Measurements from ENCODE around the gene NMNAT2. TPM values are rescaled to one million over a fixed set of nuclear protein-coding genes. Genes with fewer than 3 reads are reported as not detected.

Gene NMNAT2
- total RNA-seq: 0.52 and 0.65 TPM in 2 replicates

DNA sequence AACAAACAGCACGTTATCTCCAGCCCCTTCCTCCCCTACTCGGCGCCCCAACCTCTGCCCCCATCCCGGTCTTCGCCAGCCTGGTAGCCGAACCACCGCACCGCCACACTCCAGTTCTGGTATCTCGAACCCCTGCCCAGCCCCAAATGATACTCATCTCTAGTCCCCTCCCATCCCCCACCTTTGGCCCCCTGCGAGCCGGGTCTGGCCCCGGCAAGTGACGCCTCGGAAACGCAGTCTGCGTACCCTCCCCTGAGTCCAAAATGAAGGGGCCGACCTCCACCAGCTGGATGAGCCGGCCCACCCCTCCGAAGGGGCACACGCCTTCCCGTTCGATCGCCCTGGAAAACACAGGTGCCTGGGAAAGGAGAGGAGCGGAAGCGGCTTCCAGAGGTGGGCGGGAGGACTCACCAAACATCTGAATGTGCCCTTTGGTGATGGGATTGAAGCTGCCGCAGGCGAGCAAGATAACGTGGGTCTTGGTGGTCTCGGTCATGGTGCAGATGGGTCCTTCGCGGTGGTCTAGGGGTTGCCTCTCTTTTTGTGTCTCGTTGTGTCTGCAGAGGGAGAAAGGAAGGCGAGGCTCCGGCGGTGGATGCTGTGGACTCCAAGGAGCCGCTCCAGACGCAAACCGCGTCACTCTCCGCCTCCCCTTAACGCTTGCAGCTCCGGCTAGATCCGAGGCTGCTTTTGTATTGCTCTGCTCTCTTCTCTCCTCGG lies at the start of gene NMNAT2:
Gene NMNAT2, minus strand, starts transcription at position 609 of the 720 bp plus-strand sequence. Its CDS starts 113 bp downstream, at position 496.
- peak within 1 kb of the TSS; percentile 19 for H3K4me3 ChIP-seq (ENCODE audit: low read depth, low read length)
- TF ChIP-seq, protein P1, sequence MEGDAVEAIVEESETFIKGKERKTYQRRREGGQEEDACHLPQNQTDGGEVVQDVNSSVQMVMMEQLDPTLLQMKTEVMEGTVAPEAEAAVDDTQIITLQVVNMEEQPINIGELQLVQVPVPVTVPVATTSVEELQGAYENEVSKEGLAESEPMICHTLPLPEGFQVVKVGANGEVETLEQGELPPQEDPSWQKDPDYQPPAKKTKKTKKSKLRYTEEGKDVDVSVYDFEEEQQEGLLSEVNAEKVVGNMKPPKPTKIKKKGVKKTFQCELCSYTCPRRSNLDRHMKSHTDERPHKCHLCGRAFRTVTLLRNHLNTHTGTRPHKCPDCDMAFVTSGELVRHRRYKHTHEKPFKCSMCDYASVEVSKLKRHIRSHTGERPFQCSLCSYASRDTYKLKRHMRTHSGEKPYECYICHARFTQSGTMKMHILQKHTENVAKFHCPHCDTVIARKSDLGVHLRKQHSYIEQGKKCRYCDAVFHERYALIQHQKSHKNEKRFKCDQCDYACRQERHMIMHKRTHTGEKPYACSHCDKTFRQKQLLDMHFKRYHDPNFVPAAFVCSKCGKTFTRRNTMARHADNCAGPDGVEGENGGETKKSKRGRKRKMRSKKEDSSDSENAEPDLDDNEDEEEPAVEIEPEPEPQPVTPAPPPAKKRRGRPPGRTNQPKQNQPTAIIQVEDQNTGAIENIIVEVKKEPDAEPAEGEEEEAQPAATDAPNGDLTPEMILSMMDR (conservative IDR thresholded peaks at IDR 0.05; ENCODE audit: low read depth, low read length): no peak
- no peak for DNase-seq (ENCODE audit: low read depth)

- TF ChIP-seq, protein P1 (conservative IDR thresholded peaks at IDR 0.05; ENCODE audit: low read depth, low read length): no peak
- peak; percentile 74 for DNase-seq (ENCODE audit: low read depth)
- H3K4me3 ChIP-seq (ENCODE audit: low read depth, low read length): no peak overlapping the region
These were observed 49.5 kb upstream of the NMNAT2 start for GRCh38 chr1:183467687-183468086.

- TF ChIP-seq, protein P1 (conservative IDR thresholded peaks at IDR 0.05; ENCODE audit: low read depth, low read length): no peak
- DNase-seq (ENCODE audit: low read depth): no peak
- no peak overlapping the region for H3K4me3 ChIP-seq (ENCODE audit: low read depth, low read length)
These were observed 48.6 kb upstream of the NMNAT2 start for GRCh38 chr1:183466781-183467180.

GRCh38 chr1:183463566-183463965 lies 45.4 kb upstream of the NMNAT2 start:
- TF ChIP-seq, protein P1 (conservative IDR thresholded peaks at IDR 0.05; ENCODE audit: low read depth, low read length): no peak
- DNase-seq (ENCODE audit: low read depth): no peak

DNA sequence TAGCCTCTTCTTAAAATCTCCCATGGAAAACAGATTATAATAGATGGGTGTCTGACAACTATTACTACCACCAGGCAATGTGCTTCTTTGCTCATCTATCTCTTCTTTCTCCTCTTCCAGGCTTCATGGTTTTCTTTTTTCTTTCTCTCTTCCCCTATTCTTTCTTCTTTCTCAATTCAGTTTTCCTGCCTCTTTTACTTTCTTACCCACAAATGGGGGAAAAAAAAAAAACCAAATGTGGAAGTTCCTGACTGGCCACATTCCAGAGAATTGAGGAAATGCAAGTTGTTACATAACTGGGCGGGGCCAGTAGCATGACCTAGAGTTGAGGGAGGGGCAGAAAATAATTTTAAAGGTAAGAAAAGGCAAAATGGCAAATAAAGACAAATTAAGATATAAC lies 43.2 kb upstream of the NMNAT2 start:
- no peak overlapping the region for H3K4me3 ChIP-seq (ENCODE audit: low read depth, low read length)
- TF ChIP-seq, protein P1 (conservative IDR thresholded peaks at IDR 0.05; ENCODE audit: low read depth, low read length): no peak
- DNase-seq (ENCODE audit: low read depth): no peak

More at GRCh38 chr1:183463566-183463965, 45.4 kb upstream of the NMNAT2 start:
- no peak overlapping the region for H3K4me3 ChIP-seq (ENCODE audit: low read depth, low read length)

DNA sequence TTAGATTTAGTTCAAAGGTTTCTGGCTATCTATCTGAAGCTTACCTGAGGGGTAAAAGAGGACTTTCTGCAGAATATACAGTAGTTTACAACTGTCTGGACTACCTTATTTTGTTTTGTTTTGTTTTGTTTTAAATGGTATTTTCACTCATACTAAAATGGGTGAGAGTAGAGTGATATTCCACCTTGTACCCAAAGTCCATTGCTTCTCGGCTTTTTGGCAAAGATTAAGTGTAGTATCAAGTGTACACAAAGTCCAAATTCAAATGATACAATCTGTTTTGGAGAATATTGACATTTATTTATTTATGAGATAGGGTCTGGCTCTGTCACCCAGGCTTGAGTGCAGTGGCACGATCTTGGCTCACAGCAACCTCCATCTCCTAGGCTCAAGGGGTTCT lies 42.4 kb upstream of the NMNAT2 start:
- TF ChIP-seq, protein P1 (conservative IDR thresholded peaks at IDR 0.05; ENCODE audit: low read depth, low read length): no peak
- no peak for DNase-seq (ENCODE audit: low read depth)
- H3K4me3 ChIP-seq (ENCODE audit: low read depth, low read length): no peak overlapping the region

GRCh38 chr1:183457449-183457848 lies 39.3 kb upstream of the NMNAT2 start:
- TF ChIP-seq, protein P1 (conservative IDR thresholded peaks at IDR 0.05; ENCODE audit: low read depth, low read length): no peak
- no peak for DNase-seq (ENCODE audit: low read depth)

More at GRCh38 chr1:183457449-183457848, 39.3 kb upstream of the NMNAT2 start:
- H3K4me3 ChIP-seq (ENCODE audit: low read depth, low read length): no peak overlapping the region

Measured in epithelial cell of proximal tubule (primary cell).